Coronary artery (tissue), 2 donors: ENCODE data around the gene STPG1.

ENCODE experiments used
- DNase-seq: peaks from one replicate; pipeline ENCODE4 v3.0.0-alpha.2; 2017; ENCODE audit warnings: low spot score
- H3K27ac ChIP-seq, 2 donors: fragments of 200-600 bp; sonication (generic); one replicate each; pipeline ENCODE4 v1.5.1; 2016 to 2019
- H3K4me3 ChIP-seq: fragments of 200-600 bp; sonication (generic); 2 replicates; pipeline ENCODE4 v1.5.1; 2016; ENCODE audit warnings: mild to moderate bottlenecking, moderate library complexity
- CTCF ChIP-seq: fragments of 200-600 bp; sonication (generic); IDR thresholded peaks from one replicate; pipeline ENCODE4 v1.5.1; 2019; ENCODE audit warnings: antibody characterized with exemption

STPG1 gene

GRCh38 chr1:24393892-24394291 is 19.7 kb downstream of the STPG1 start:
- no peak for TF ChIP-seq CTCF
- H3K4me3 ChIP-seq = no peak overlapping the region
- H3K27ac ChIP-seq = no peak overlapping the region
- DNase-seq = no peak

- H3K27ac ChIP-seq = no peak overlapping the region
- TF ChIP-seq CTCF = no peak
These were observed 20.5 kb downstream of the STPG1 start for GRCh38 chr1:24392982-24393650.

GRCh38 chr1:24392604-24392946 is 21.0 kb downstream of the STPG1 start:
- no peak for DNase-seq
- TF ChIP-seq CTCF = no peak
- Histone ChIP-seq H3K4me3 (no peak overlapping the region), H3K27ac (peak overlapping the region in 1 of 2 donors; percentile 72)

More at GRCh38 chr1:24392982-24393650, 20.5 kb downstream of the STPG1 start:
- no peak for DNase-seq
- no peak overlapping the region for H3K4me3 ChIP-seq

- no peak for TF ChIP-seq CTCF
- Histone ChIP-seq H3K27ac (peak overlapping the region; percentile 69 to 72), H3K4me3 (peak overlapping the region; percentile 24)
- DNase-seq = no peak
These were observed 21.5 kb downstream of the STPG1 start for GRCh38 chr1:24391882-24392603.

GRCh38 chr1:24390924-24391782 is 22.4 kb downstream of the STPG1 start:
- DNase-seq = peak; percentile 87
- Histone ChIP-seq H3K27ac (peak overlapping the region; percentile 69 to 72), H3K4me3 (peak overlapping the region; percentile 24)
- TF ChIP-seq CTCF = peak; percentile 83

GRCh38 chr1:24389231-24389678 is 24.3 kb downstream of the STPG1 start:
- Histone ChIP-seq H3K27ac (no peak overlapping the region), H3K4me3 (no peak overlapping the region)
- no peak for DNase-seq
- TF ChIP-seq CTCF = no peak
